HEK293 (cell line): Measurements from ENCODE around the gene HEYL.
A peak's percentile ranks its signal among the peaks of the same experiment; 100 is the strongest.

Source experiments
- CTCF ChIA-PET: fragments of 350-600 bp; formaldehyde crosslinking; extraction: SDS; loops from one replicate; lab custom pipeline; 2021; ENCODE audit warnings: antibody characterized with exemption; lab: Yijun Ruan, JAX
- POLR2A ChIA-PET: fragments of 300-600 bp; formaldehyde crosslinking; extraction: SDS; loops from one replicate; lab custom pipeline; 2020; ENCODE audit warnings: antibody characterized with exemption, inconsistent platforms; lab: Yijun Ruan, JAX
- H3K27ac ChIP-seq: fragments of 200-500 bp; sonication (Bioruptor generic); 2 replicates; pipeline ENCODE4 v1.5.1; 2014; ENCODE audit warnings: low read depth, low read length, control low read depth, inconsistent platforms; ENCODE audit errors: extremely low read depth
- H3K36me3 ChIP-seq, 2 experiments: fragments of 200-500 bp in 1 of 2; sonication (Bioruptor generic) in 1 of 2; 1 replicate in 1 of 2; 2 replicates in 1 of 2; pipeline ENCODE4 v1.5.1; 2014 to 2017; ENCODE audit warnings: inconsistent platforms in 2 of 2, low read length in 2 of 2; ENCODE audit not compliant: control insufficient read depth in 2 of 2, insufficient read depth in 1 of 2
- H3K4me1 ChIP-seq: fragments of 200-500 bp; sonication (Bioruptor generic); 2 replicates; pipeline ENCODE4 v1.5.1; 2014; ENCODE audit warnings: mild to moderate bottlenecking, low read length, inconsistent platforms; ENCODE audit not compliant: control insufficient read depth, insufficient read depth
- H3K4me3 ChIP-seq: 2 replicates; pipeline ENCODE4 v1.5.1; 2011; ENCODE audit warnings: low read depth, mild to moderate bottlenecking, control low read depth, low read length, moderate library complexity
- H3K9me3 ChIP-seq: fragments of 200-500 bp; sonication (Bioruptor generic); 2 replicates; pipeline ENCODE4 v1.5.1; 2014; ENCODE audit warnings: low read depth, low read length, inconsistent platforms; ENCODE audit not compliant: control insufficient read depth, insufficient read depth
- BCL11A ChIP-seq: fragments of 450-650 bp; formaldehyde crosslinking; IDR thresholded peaks from 2 replicates; pipeline ENCODE4 v1.5.1; 2016; ENCODE audit warnings: low read depth, missing biosample characterization, missing genetic modification characterization
- CTCF ChIP-seq: fragments of 450-650 bp; formaldehyde crosslinking; IDR thresholded peaks from 2 replicates; pipeline ENCODE4 v1.5.1; 2016; ENCODE audit warnings: missing biosample characterization, missing genetic modification characterization
- EGR2 ChIP-seq: fragments of 450-650 bp; formaldehyde crosslinking; IDR thresholded peaks from 2 replicates; pipeline ENCODE4 v1.5.1; 2016; ENCODE audit warnings: low read depth, missing biosample characterization, missing genetic modification characterization
- GLI4 ChIP-seq: fragments of 450-650 bp; formaldehyde crosslinking; IDR thresholded peaks from 2 replicates; pipeline ENCODE4 v1.5.1; 2016; ENCODE audit warnings: missing biosample characterization, missing genetic modification characterization
- KLF7 ChIP-seq: fragments of 450-650 bp; formaldehyde crosslinking; IDR thresholded peaks from 2 replicates; pipeline ENCODE4 v1.5.1; 2016; ENCODE audit warnings: missing biosample characterization, missing genetic modification characterization, borderline replicate concordance
- OVOL3 ChIP-seq: fragments of 450-650 bp; formaldehyde crosslinking; IDR thresholded peaks from 2 replicates; pipeline ENCODE4 v1.5.1; 2016; ENCODE audit warnings: missing biosample characterization, missing genetic modification characterization
- SETDB1 ChIP-seq: IDR thresholded peaks from one replicate; pipeline ENCODE4 v1.6.1; 2017; ENCODE audit warnings: mild to moderate bottlenecking, low read length, moderate library complexity, mixed read lengths; ENCODE audit not compliant: insufficient read length
- TSHZ1 ChIP-seq: fragments of 450-650 bp; formaldehyde crosslinking; IDR thresholded peaks from 2 replicates; pipeline ENCODE4 v1.5.1; 2016; ENCODE audit warnings: missing biosample characterization, missing genetic modification characterization, borderline replicate concordance
- YY1 ChIP-seq: fragments of 450-650 bp; formaldehyde crosslinking; IDR thresholded peaks from 2 replicates; pipeline ENCODE4 v1.5.1; 2018; ENCODE audit warnings: missing biosample characterization, missing genetic modification characterization
- ZBTB1 ChIP-seq: fragments of 450-650 bp; formaldehyde crosslinking; IDR thresholded peaks from 2 replicates; pipeline ENCODE4 v1.5.1; 2016; ENCODE audit warnings: missing biosample characterization, missing genetic modification characterization
- ZBTB17 ChIP-seq: fragments of 450-650 bp; formaldehyde crosslinking; IDR thresholded peaks from 2 replicates; pipeline ENCODE4 v1.5.1; 2016; ENCODE audit warnings: missing biosample characterization, missing genetic modification characterization
- ZFHX2 ChIP-seq: fragments of 450-650 bp; formaldehyde crosslinking; conservative IDR thresholded peaks from 2 replicates; pipeline ENCODE4 v1.5.1; 2016; ENCODE audit warnings: missing biosample characterization, missing genetic modification characterization
- ZFP41 ChIP-seq: fragments of 450-650 bp; formaldehyde crosslinking; IDR thresholded peaks from 2 replicates; pipeline ENCODE4 v1.5.1; 2016; ENCODE audit warnings: missing biosample characterization, missing genetic modification characterization, borderline replicate concordance
- ZFP69B ChIP-seq: fragments of 450-650 bp; formaldehyde crosslinking; IDR thresholded peaks from 2 replicates; pipeline ENCODE4 v1.5.1; 2016; ENCODE audit warnings: missing biosample characterization, missing genetic modification characterization
- ZNF16 ChIP-seq: fragments of 450-650 bp; formaldehyde crosslinking; IDR thresholded peaks from 2 replicates; pipeline ENCODE4 v1.5.1; 2016; ENCODE audit warnings: low read depth, missing biosample characterization, missing genetic modification characterization
- ZNF184 ChIP-seq: fragments of 450-650 bp; IDR thresholded peaks from 2 replicates; pipeline ENCODE4 v1.5.1; 2018; ENCODE audit warnings: missing biosample characterization, mild to moderate bottlenecking, missing genetic modification characterization
- ZNF2 ChIP-seq: fragments of 450-650 bp; formaldehyde crosslinking; IDR thresholded peaks from 2 replicates; pipeline ENCODE4 v1.5.1; 2016; ENCODE audit warnings: missing biosample characterization, missing genetic modification characterization
- ZNF274 ChIP-seq, 2 experiments: fragments of 200-500 bp in 1 of 2; fragments of 450-650 bp in 1 of 2; sonication (Bioruptor generic) in 1 of 2; formaldehyde crosslinking in 1 of 2; IDR thresholded peaks; 2 replicates each; pipeline versions ENCODE4 v1.5.1 to v1.6.1; 2014 to 2016; ENCODE audit warnings: borderline replicate concordance in 1 of 2, inconsistent platforms in 1 of 2, low read length in 1 of 2, missing biosample characterization in 1 of 2, missing genetic modification characterization in 1 of 2
- ZNF280C ChIP-seq: fragments of 450-650 bp; formaldehyde crosslinking; IDR thresholded peaks from 2 replicates; pipeline ENCODE4 v1.5.1; 2016; ENCODE audit warnings: missing biosample characterization, missing genetic modification characterization
- ZNF292 ChIP-seq: fragments of 450-650 bp; formaldehyde crosslinking; IDR thresholded peaks from 2 replicates; pipeline ENCODE4 v1.5.1; 2016; ENCODE audit warnings: low read depth, missing biosample characterization, missing genetic modification characterization, borderline replicate concordance
- ZNF426 ChIP-seq: fragments of 450-650 bp; formaldehyde crosslinking; IDR thresholded peaks from 2 replicates; pipeline ENCODE4 v1.5.1; 2017; ENCODE audit warnings: missing biosample characterization, missing genetic modification characterization, mild to moderate bottlenecking, inconsistent platforms, moderate library complexity
- ZNF560 ChIP-seq: fragments of 450-650 bp; formaldehyde crosslinking; IDR thresholded peaks from 2 replicates; pipeline ENCODE4 v1.5.1; 2017; ENCODE audit warnings: missing biosample characterization, missing genetic modification characterization, borderline replicate concordance
- ZNF596 ChIP-seq: fragments of 450-650 bp; IDR thresholded peaks from 2 replicates; pipeline ENCODE4 v1.5.0; 2018; ENCODE audit warnings: missing biosample characterization, mild to moderate bottlenecking, missing genetic modification characterization, moderate library complexity
- ZNF621 ChIP-seq: fragments of 450-650 bp; formaldehyde crosslinking; IDR thresholded peaks from 2 replicates; pipeline ENCODE4 v1.5.1; 2017; ENCODE audit warnings: missing biosample characterization, missing genetic modification characterization
- ZNF654 ChIP-seq: fragments of 450-650 bp; formaldehyde crosslinking; IDR thresholded peaks from 2 replicates; pipeline ENCODE4 v1.5.1; 2016; ENCODE audit warnings: low read depth, missing biosample characterization, missing genetic modification characterization
- ZNF658 ChIP-seq: fragments of 450-650 bp; formaldehyde crosslinking; IDR thresholded peaks from 2 replicates; pipeline ENCODE4; 2016; ENCODE audit warnings: missing biosample characterization, missing genetic modification characterization
- ZNF660 ChIP-seq: fragments of 450-650 bp; IDR thresholded peaks from 2 replicates; pipeline ENCODE4 v1.5.1; 2018; ENCODE audit warnings: missing biosample characterization, mild to moderate bottlenecking, missing genetic modification characterization
- ZSCAN4 ChIP-seq: fragments of 450-650 bp; formaldehyde crosslinking; IDR thresholded peaks from 2 replicates; pipeline ENCODE4 v1.5.1; 2017; ENCODE audit warnings: missing biosample characterization, missing genetic modification characterization

HEYL gene

GRCh38 chr1:39653546-39654031 is 14.1 kb upstream of the HEYL start:
- ChIA-PET POLR2A (interaction anchor here (0.6 kb wide), 1 partner anchor 50 kb away, joined by 5 read pairs; no protein-coding TSS in a partner anchor), CTCF (interaction anchor here (0.5 to 15.5 kb wide), 32 partner anchors 8 to 670 kb away, joined by 3 to 350 read pairs (median 4); partner anchors contain the start of genes HEYL, HPCAL4 and NT5C1A)
- Histone ChIP-seq H3K27ac (no peak overlapping the region), H3K4me3 (no peak overlapping the region), H3K9me3 (no peaks in the 10 kb centered on the region), H3K4me1 (no peaks in the 10 kb centered on the region), H3K36me3 (no peaks in the 10 kb centered on the region)
- peak; percentile 83 for TF ChIP-seq CTCF (tag by site-specific recombination)
- no peak for TF ChIP-seq ZSCAN4
- TF ChIP-seq ZNF426 (tag by site-specific recombination): no peak
- no peak for TF ChIP-seq ZNF660
- TF ChIP-seq EGR2 (tag by site-specific recombination): peak; percentile 80
- TF ChIP-seq KLF7 (tag by site-specific recombination): no peak
- TF ChIP-seq ZNF280C (tag by site-specific recombination): no peak
- no peak for TF ChIP-seq TSHZ1
- no peak for TF ChIP-seq ZNF274 (IDR thresholded peaks at IDR 0.05; ENCODE audit: low read length)
- no peak for TF ChIP-seq ZNF274 (tag by site-specific recombination; IDR thresholded peaks at IDR 0.05; ENCODE audit: borderline replicate concordance)
- no peak for TF ChIP-seq ZNF658
- TF ChIP-seq ZNF2 (tag by site-specific recombination): peak; percentile 78; the same call in 1 of the 2 replicates
- TF ChIP-seq YY1 (tag by site-specific recombination): no peak
- TF ChIP-seq ZFP41 (tag by site-specific recombination): no peak
- no peak for TF ChIP-seq BCL11A (tag by site-specific recombination)
- no peak for TF ChIP-seq GLI4 (tag by site-specific recombination)
- TF ChIP-seq ZNF16: no peak
- no peak for TF ChIP-seq ZNF560 (tag by site-specific recombination)
- TF ChIP-seq SETDB1: no peak
- TF ChIP-seq ZBTB1 (tag by site-specific recombination): no peak
- peak; percentile 72 for TF ChIP-seq ZFHX2 (tag by site-specific recombination)
- peak; percentile 96 for TF ChIP-seq ZNF654
- 0 out of 2 replicates have a peak, but pooled peaks have one; percentile 18 for TF ChIP-seq ZNF184 (tag by site-specific recombination)
- TF ChIP-seq ZFP69B (tag by site-specific recombination): no peak
- TF ChIP-seq OVOL3: no peak
- no peak for TF ChIP-seq ZNF292
- TF ChIP-seq ZNF621 (tag by site-specific recombination): no peak
- no peak for TF ChIP-seq ZNF596 (tag by site-specific recombination)
- TF ChIP-seq ZBTB17: peak; percentile 80
